Lower leg skin (tissue), 3 donors: ENCODE results near the gene NFX1.

Experiments used
- POLR2A ChIP-seq, 2 donors: fragments of 450-650 bp; IDR thresholded peaks; one replicate each; pipeline ENCODE4 v1.6.1; 2016 to 2017; ENCODE audit warnings: antibody characterized with exemption in 2 of 2, mild to moderate bottlenecking in 1 of 2, moderate library complexity in 1 of 2
- TF ChIP-seq, protein P1 (sequence below), 3 donors: fragments of 450-650 bp; IDR thresholded peaks; one replicate each; pipeline ENCODE4 v1.5.1; 2016; ENCODE audit warnings: antibody characterized with exemption in 3 of 3, mild to moderate bottlenecking in 3 of 3, moderate library complexity in 2 of 3

DNA sequence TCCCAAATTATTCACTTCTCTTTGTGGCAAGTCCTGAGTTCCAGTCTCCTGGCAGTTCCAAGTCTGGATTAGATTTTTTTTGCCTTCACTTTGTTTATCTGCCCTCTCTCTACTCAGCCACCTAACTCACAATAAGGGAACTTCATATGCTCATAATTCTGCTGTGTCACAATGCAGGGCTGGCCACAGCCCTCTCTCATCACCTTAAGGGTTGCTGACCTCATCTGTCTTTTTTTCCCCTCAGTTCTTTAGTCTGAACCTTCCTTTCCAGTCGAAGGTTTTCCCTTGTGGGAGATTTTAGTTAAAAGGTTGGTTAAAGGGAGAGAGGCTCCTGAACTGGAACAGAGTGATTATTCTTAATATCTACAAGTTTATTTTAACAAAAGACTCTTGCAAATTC is 29.9 kb upstream of the NFX1 start:
- TF ChIP-seq, protein P1, sequence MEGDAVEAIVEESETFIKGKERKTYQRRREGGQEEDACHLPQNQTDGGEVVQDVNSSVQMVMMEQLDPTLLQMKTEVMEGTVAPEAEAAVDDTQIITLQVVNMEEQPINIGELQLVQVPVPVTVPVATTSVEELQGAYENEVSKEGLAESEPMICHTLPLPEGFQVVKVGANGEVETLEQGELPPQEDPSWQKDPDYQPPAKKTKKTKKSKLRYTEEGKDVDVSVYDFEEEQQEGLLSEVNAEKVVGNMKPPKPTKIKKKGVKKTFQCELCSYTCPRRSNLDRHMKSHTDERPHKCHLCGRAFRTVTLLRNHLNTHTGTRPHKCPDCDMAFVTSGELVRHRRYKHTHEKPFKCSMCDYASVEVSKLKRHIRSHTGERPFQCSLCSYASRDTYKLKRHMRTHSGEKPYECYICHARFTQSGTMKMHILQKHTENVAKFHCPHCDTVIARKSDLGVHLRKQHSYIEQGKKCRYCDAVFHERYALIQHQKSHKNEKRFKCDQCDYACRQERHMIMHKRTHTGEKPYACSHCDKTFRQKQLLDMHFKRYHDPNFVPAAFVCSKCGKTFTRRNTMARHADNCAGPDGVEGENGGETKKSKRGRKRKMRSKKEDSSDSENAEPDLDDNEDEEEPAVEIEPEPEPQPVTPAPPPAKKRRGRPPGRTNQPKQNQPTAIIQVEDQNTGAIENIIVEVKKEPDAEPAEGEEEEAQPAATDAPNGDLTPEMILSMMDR (IDR thresholded peaks at IDR 0.05) = no peak
- no peak for TF ChIP-seq POLR2A (IDR thresholded peaks at IDR 0.05)
